Bronchial epithelial cell (primary cell): ENCODE results near the gene CDK17. TPM values are rescaled to one million over a fixed set of nuclear protein-coding genes. Genes with fewer than 3 reads are reported as not detected.

ENCODE experiments used
- DNase-seq: peaks from one replicate; pipeline ENCODE4 v3.0.0-alpha.2; 2010; ENCODE audit warnings: low read depth
- FAIRE-seq: peaks from 2 replicates; lab custom pipeline; 2011; peaks lifted over from hg19 to GRCh38; lab: Jason Lieb, UNC
- H3K27me3 ChIP-seq: 2 replicates; pipeline ENCODE4 v1.5.1; 2011; ENCODE audit warnings: low read length; ENCODE audit not compliant: control insufficient read depth, insufficient read depth
- H3K36me3 ChIP-seq: 2 replicates; pipeline ENCODE4 v1.5.1; 2011; ENCODE audit warnings: low read length; ENCODE audit not compliant: control insufficient read depth, insufficient read depth
- H3K4me3 ChIP-seq: 2 replicates; pipeline ENCODE4 v1.5.1; 2011; ENCODE audit warnings: mild to moderate bottlenecking, low read depth, low read length, control low read depth
- CTCF ChIP-seq: IDR thresholded peaks from 2 replicates; pipeline ENCODE4 v1.5.1; 2011; ENCODE audit warnings: mild to moderate bottlenecking, moderate library complexity, low read length, control low read depth, inconsistent platforms; ENCODE audit not compliant: insufficient read depth, severe bottlenecking
- total RNA-seq: library from RNA; depleted of rRNA; stranded (reverse); fragments of >200 nt; gene quantifications from 2 replicates; pipeline ENCODE4 v1.2.1, GENCODE V29; 2014

The CDK17 gene
- total RNA-seq, 1 donor from 2014 or later: 34.5 TPM

GRCh38 chr12:96237035-96237434 lies 163.2 kb downstream of the CDK17 start:
- DNase-seq (no peak), FAIRE-seq (no peak)
- no peak overlapping the region for H3K4me3 ChIP-seq
- peaks cover 8% of the 10 kb centered on the region for H3K36me3 ChIP-seq
- no peaks in the 10 kb centered on the region for H3K27me3 ChIP-seq
- TF ChIP-seq CTCF: no peak

- no peaks in the 10 kb centered on the region for H3K27me3 ChIP-seq
- DNase-seq (no peak), FAIRE-seq (no peak)
- peaks cover 8% of the 10 kb centered on the region for H3K36me3 ChIP-seq
- H3K4me3 ChIP-seq: no peak overlapping the region
- TF ChIP-seq CTCF: no peak
These were observed 163.9 kb downstream of the CDK17 start for GRCh38 chr12:96236221-96236822.

GRCh38 chr12:96235484-96235826 lies 164.8 kb downstream of the CDK17 start:
- no peak for TF ChIP-seq CTCF
- DNase-seq (no peak), FAIRE-seq (no peak)
- Histone ChIP-seq H3K27me3 (no peaks in the 10 kb centered on the region), H3K4me3 (no peak overlapping the region), H3K36me3 (peaks cover 6% of the 10 kb centered on the region)

- DNase-seq (no peak), FAIRE-seq (no peak)
- Histone ChIP-seq H3K27me3 (no peaks in the 10 kb centered on the region), H3K36me3 (peaks cover 8% of the 10 kb centered on the region), H3K4me3 (no peak overlapping the region)
- no peak for TF ChIP-seq CTCF
These were observed 165.4 kb downstream of the CDK17 start for GRCh38 chr12:96234591-96235483.

GRCh38 chr12:96233939-96234461 lies 166.2 kb downstream of the CDK17 start:
- Histone ChIP-seq H3K4me3 (no peak overlapping the region), H3K27me3 (no peaks in the 10 kb centered on the region), H3K36me3 (peaks cover 7% of the 10 kb centered on the region)
- no peak for DNase-seq
- TF ChIP-seq CTCF: no peak
- no peak for FAIRE-seq
